Hepatocyte (in vitro differentiated cells): ENCODE data around the gene GNAI2. TPM values are rescaled to one million over a fixed set of nuclear protein-coding genes. Genes with fewer than 3 reads are reported as not detected.

Experiments
- DNase-seq: peaks from one replicate; pipeline ENCODE4 v3.0.0-alpha.2; 2016; ENCODE audit warnings: low spot score
- H2AFZ ChIP-seq: fragments of 200-600 bp; sonication (generic); 2 replicates; pipeline ENCODE4 v1.6.0; 2016; ENCODE audit warnings: antibody characterized with exemption, mild to moderate bottlenecking
- H3K27ac ChIP-seq: fragments of 200-600 bp; sonication (generic); 2 replicates; pipeline ENCODE4 v1.5.1; 2016; ENCODE audit warnings: mild to moderate bottlenecking
- H3K27me3 ChIP-seq: fragments of 200-600 bp; sonication (generic); 2 replicates; pipeline ENCODE4 v1.6.1; 2016
- H3K36me3 ChIP-seq: fragments of 200-600 bp; sonication (generic); replicated peaks from 2 replicates; pipeline ENCODE4 v1.5.1; 2016; ENCODE audit warnings: low read depth; ENCODE audit not compliant: insufficient read depth
- H3K4me1 ChIP-seq: fragments of 200-600 bp; sonication (generic); 2 replicates; pipeline ENCODE4 v1.5.1; 2016; ENCODE audit warnings: mild to moderate bottlenecking, moderate library complexity; ENCODE audit not compliant: insufficient read depth
- H3K4me2 ChIP-seq: fragments of 200-600 bp; sonication (generic); 2 replicates; pipeline ENCODE4 v1.6.0; 2016
- H3K4me3 ChIP-seq: fragments of 200-600 bp; sonication (generic); 2 replicates; pipeline ENCODE4 v1.5.1; 2016; ENCODE audit warnings: mild to moderate bottlenecking
- H3K79me2 ChIP-seq: fragments of 200-600 bp; sonication (generic); 2 replicates; pipeline ENCODE4 v1.6.0; 2017; ENCODE audit warnings: mild to moderate bottlenecking
- H3K9me2 ChIP-seq: fragments of 200-600 bp; sonication (generic); replicated peaks from 2 replicates; pipeline ENCODE4 v1.6.0; 2017; ENCODE audit warnings: mild to moderate bottlenecking; ENCODE audit not compliant: insufficient read depth
- H3K9me3 ChIP-seq: fragments of 200-600 bp; sonication (generic); 2 replicates; pipeline ENCODE4 v1.5.1; 2016; ENCODE audit warnings: low read depth, mild to moderate bottlenecking
- H4K20me1 ChIP-seq: fragments of 200-600 bp; sonication (generic); 2 replicates; pipeline ENCODE4 v1.6.0; 2016; ENCODE audit warnings: mild to moderate bottlenecking; ENCODE audit not compliant: insufficient read depth, poor library complexity, severe bottlenecking
- EZH2 ChIP-seq: fragments of 200-600 bp; sonication (generic); IDR thresholded peaks from 2 replicates; pipeline ENCODE4 v1.6.1; 2016; ENCODE audit warnings: antibody characterized with exemption, mild to moderate bottlenecking, borderline replicate concordance
- EZH2phosphoT487 ChIP-seq: fragments of 200-600 bp; sonication (generic); IDR thresholded peaks from one replicate; pipeline ENCODE4 v1.6.1; 2018; ENCODE audit warnings: antibody characterized with exemption, mild to moderate bottlenecking, low read depth, moderate library complexity; ENCODE audit not compliant: unreplicated experiment, severe bottlenecking
- WGBS: methylation state at CpG from one replicate; pipeline ENCODE4 v1.1.6; 2016; ENCODE audit warnings: low lambda C conversion rate; ENCODE audit errors: missing lambda C conversion rate; 5-methylcytosine and 5-hydroxymethylcytosine counted together
- polyA plus RNA-seq: library from polyadenylated mRNA; unstranded; fragments of >200 nt; fragmentation: Nextera tagmentation; extraction: Ambion mirVana; gene quantifications from 2 replicates; pipeline ENCODE4 v1.2.1, GENCODE V29; 2016
- total RNA-seq: library from RNA; depleted of rRNA; stranded (reverse); fragments of >200 nt; gene quantifications from 2 replicates; pipeline ENCODE4 v1.2.3, GENCODE V29; 2014
- TF ChIP-seq, protein P1 (sequence below): fragments of 200-600 bp; sonication (generic); IDR thresholded peaks from 2 replicates; pipeline ENCODE4 v1.5.1; 2016; ENCODE audit warnings: antibody characterized with exemption, mild to moderate bottlenecking; ENCODE audit not compliant: poor library complexity

The GNAI2 gene
- total and polyA plus RNA-seq, 2 experiments from 2014 or later = 103 to 233 TPM

DNA sequence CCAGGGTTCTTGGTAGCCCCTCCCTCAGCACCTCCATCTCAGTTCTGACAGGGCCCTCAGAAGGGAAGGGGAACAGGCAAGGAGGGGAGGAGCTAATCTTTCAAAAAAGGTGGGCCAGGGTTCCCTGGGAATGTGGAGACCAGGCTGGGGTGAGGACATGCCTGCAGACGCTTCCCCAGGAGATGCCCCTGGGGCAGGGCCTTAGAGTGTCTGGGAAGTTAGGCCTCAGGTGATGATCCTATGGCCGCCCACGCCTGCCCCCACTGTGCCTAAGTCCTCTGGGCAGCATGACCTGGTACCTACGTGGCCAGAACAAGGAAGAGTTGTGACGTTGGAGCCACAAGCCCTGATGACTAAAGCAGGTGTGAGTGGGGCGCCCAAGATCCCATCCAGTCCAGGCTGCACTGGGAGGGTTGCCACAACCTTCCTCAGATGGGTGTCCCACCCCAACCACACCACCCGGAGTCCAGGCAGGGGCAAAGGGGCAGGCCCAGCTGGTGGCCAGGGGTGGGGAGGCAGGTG lies 29.0 kb downstream of the GNAI2 start:
- no peak for DNase-seq
- TF ChIP-seq EZH2phosphoT487 = no peak
- TF ChIP-seq, protein P1, sequence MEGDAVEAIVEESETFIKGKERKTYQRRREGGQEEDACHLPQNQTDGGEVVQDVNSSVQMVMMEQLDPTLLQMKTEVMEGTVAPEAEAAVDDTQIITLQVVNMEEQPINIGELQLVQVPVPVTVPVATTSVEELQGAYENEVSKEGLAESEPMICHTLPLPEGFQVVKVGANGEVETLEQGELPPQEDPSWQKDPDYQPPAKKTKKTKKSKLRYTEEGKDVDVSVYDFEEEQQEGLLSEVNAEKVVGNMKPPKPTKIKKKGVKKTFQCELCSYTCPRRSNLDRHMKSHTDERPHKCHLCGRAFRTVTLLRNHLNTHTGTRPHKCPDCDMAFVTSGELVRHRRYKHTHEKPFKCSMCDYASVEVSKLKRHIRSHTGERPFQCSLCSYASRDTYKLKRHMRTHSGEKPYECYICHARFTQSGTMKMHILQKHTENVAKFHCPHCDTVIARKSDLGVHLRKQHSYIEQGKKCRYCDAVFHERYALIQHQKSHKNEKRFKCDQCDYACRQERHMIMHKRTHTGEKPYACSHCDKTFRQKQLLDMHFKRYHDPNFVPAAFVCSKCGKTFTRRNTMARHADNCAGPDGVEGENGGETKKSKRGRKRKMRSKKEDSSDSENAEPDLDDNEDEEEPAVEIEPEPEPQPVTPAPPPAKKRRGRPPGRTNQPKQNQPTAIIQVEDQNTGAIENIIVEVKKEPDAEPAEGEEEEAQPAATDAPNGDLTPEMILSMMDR = no peak
- TF ChIP-seq EZH2 = no peak
- Histone ChIP-seq H3K9me2 (no peaks in the 10 kb centered on the region), H3K4me2 (peak overlapping the region; percentile 89), H3K9me3 (no peaks in the 10 kb centered on the region), H3K27me3 (no peaks in the 10 kb centered on the region), H4K20me1 (no peaks in the 10 kb centered on the region), H3K4me3 (no peak overlapping the region), H3K79me2 (peaks cover 16% of the 10 kb centered on the region), H3K36me3 (no peaks in the 10 kb centered on the region), H3K4me1 (peaks cover 74% of the 10 kb centered on the region), H3K27ac (peak overlapping the region; percentile 91), H2AFZ (no peak overlapping the region)
- WGBS = 62% methylated on average over 7 of the region's 7 CpGs

DNA sequence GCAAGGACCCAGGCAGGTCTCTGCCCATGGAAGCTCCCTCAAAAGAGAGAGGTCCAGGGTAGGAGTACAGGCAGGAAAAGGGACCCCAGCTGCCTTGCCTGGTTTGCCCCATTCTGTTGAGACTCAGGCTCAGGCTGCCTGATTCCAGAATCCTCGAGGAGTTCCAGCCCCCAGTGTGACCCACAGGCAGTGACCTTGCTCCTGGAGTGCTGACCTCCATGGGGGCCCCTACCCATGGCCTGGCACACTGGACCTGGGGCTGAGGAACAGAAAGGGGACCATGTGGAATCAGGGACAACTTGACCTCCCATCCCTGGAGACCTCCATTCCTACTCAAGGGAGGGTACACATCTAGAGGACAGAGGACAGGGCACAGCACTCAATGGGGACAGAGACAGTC lies 29.6 kb downstream of the GNAI2 start:
- no peak overlapping the region for H2AFZ ChIP-seq
- peaks cover 75% of the 10 kb centered on the region for H3K4me1 ChIP-seq
- no peaks in the 10 kb centered on the region for H3K27me3 ChIP-seq
- DNase-seq = no peak
- no peaks in the 10 kb centered on the region for H3K36me3 ChIP-seq
- no peaks in the 10 kb centered on the region for H4K20me1 ChIP-seq
- no peak overlapping the region for H3K4me3 ChIP-seq
- no peaks in the 10 kb centered on the region for H3K9me2 ChIP-seq
- TF ChIP-seq, protein P1 = no peak
- TF ChIP-seq EZH2 = no peak
- no peak for TF ChIP-seq EZH2phosphoT487
- peaks cover 21% of the 10 kb centered on the region for H3K79me2 ChIP-seq
- H3K4me2 ChIP-seq = peak overlapping the region; percentile 89
- H3K27ac ChIP-seq = peak overlapping the region; percentile 91
- H3K9me3 ChIP-seq = no peaks in the 10 kb centered on the region
- 67% methylated on average over 1 of the region's 1 CpG for WGBS

DNA sequence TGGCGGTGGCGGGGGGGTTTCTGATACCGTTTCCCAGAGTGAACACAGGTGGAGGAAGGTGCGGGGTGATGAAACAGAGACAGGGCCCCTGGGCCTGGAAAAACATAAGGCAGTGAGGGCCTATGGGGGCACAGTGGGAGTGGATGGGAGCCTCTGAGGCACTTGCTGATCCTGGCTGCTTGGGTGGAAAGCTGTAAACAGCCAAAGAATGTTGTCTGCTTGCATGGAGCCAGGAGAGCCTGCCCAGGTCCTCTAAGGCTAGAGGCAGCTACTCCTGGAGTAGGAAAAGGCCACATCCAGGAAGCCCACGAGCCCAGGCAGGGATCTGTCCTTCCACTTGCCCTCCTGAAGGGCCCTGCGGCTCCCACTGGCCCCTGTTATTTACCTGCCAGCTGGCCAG lies 30.0 kb downstream of the GNAI2 start:
- Histone ChIP-seq H4K20me1 (no peaks in the 10 kb centered on the region), H3K9me2 (no peaks in the 10 kb centered on the region), H3K79me2 (peaks cover 21% of the 10 kb centered on the region), H3K4me2 (peak overlapping the region; percentile 89), H3K36me3 (no peaks in the 10 kb centered on the region), H3K4me3 (no peak overlapping the region), H3K4me1 (peaks cover 75% of the 10 kb centered on the region), H3K27ac (peak overlapping the region; percentile 91), H3K27me3 (no peaks in the 10 kb centered on the region), H2AFZ (no peak overlapping the region), H3K9me3 (no peaks in the 10 kb centered on the region)
- WGBS = 78% methylated on average over 6 of the region's 6 CpGs
- DNase-seq = peak; percentile 63
- TF ChIP-seq EZH2 (no peak), EZH2phosphoT487 (no peak)
- TF ChIP-seq, protein P1 = no peak

DNA sequence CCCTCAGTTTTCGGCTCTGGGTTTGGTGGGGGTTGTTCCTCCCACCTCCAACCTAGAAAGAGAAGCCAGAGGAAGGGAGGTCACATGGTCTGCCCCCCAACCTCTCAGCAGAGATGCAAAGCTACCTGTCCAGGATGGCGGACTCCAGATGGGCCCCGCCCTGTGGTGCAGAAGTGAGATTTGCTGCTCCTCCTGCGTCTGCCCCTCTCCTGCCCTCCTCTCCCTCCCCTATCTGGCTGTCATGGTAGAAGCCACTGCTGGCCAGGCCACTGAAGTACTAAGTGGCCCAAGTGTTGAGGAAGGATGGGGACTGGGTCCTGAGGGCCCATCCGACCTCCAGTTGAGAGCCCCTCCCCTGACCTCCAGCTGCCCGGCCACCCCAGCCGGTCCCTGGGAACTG lies 30.8 kb downstream of the GNAI2 start:
- no peak for DNase-seq
- TF ChIP-seq, protein P1 = no peak
- TF ChIP-seq EZH2 (no peak), EZH2phosphoT487 (no peak)
- Histone ChIP-seq H3K4me3 (no peak overlapping the region), H3K27me3 (no peaks in the 10 kb centered on the region), H3K9me2 (no peaks in the 10 kb centered on the region), H3K27ac (peak overlapping the region; percentile 91), H4K20me1 (no peaks in the 10 kb centered on the region), H3K4me2 (peak overlapping the region; percentile 89), H2AFZ (no peak overlapping the region), H3K79me2 (peaks cover 22% of the 10 kb centered on the region), H3K36me3 (no peaks in the 10 kb centered on the region), H3K4me1 (peaks cover 79% of the 10 kb centered on the region), H3K9me3 (no peaks in the 10 kb centered on the region)
- WGBS = 68% methylated on average over 7 of the region's 7 CpGs
